Natural killer cell (primary cell): ENCODE results near the gene RNF43. TPM values are rescaled to one million over a fixed set of nuclear protein-coding genes. Genes with fewer than 3 reads are reported as not detected.

Experiments used
- ATAC-seq, 3 donors: fragments of 150-1000 bp in 2 of 3; fragments of 200-7000 bp in 1 of 3; cut with Tn5 transposase; 1 replicate in 1 of 3; 2 replicates in 2 of 3; pipeline ENCODE4 v1.10.0; 2021; ENCODE audit warnings: mild to moderate bottlenecking in 2 of 3, moderate library complexity in 2 of 3
- DNase-seq, 2 donors: peaks; one replicate each; pipeline versions ENCODE4 v3.0.0 to v3.0.0-alpha.2; 2013 to 2021; ENCODE audit warnings: mixed read lengths in 1 of 2
- H3K27ac ChIP-seq: one replicate; pipeline ENCODE4 v1.5.1; 2013; ENCODE audit warnings: mild to moderate bottlenecking, low read length
- H3K27me3 ChIP-seq: one replicate; pipeline ENCODE4 v1.6.1; 2013; ENCODE audit warnings: low read length; ENCODE audit not compliant: control insufficient read depth, insufficient read depth
- H3K36me3 ChIP-seq: one replicate; pipeline ENCODE4 v1.6.1; 2013; ENCODE audit warnings: low read length; ENCODE audit not compliant: control insufficient read depth, insufficient read depth
- H3K4me1 ChIP-seq: one replicate; pipeline ENCODE4 v1.6.1; 2013; ENCODE audit warnings: low read length; ENCODE audit not compliant: control insufficient read depth, insufficient read depth
- H3K4me3 ChIP-seq: one replicate; pipeline ENCODE4 v1.5.1; 2013; ENCODE audit warnings: low read length
- H3K9me3 ChIP-seq: one replicate; pipeline ENCODE4 v1.6.1; 2013; ENCODE audit warnings: low read length; ENCODE audit not compliant: control insufficient read depth, insufficient read depth
- H3K27ac Mint-ChIP-seq, 2 donors: one replicate each; pipeline ENCODE4 v1.8.0; 2022; ENCODE audit warnings: mild to moderate bottlenecking in 2 of 2, mixed read lengths in 2 of 2, moderate library complexity in 1 of 2
- H3K27me3 Mint-ChIP-seq, 2 donors: one replicate each; pipeline ENCODE4 v1.8.0; 2022; ENCODE audit warnings: low read depth in 2 of 2, mixed read lengths in 2 of 2
- H3K36me3 Mint-ChIP-seq: one replicate; pipeline ENCODE4 v1.8.0; 2022; ENCODE audit warnings: mixed read lengths
- H3K4me1 Mint-ChIP-seq, 2 donors: one replicate each; pipeline ENCODE4 v1.8.0; 2022; ENCODE audit warnings: mixed read lengths in 2 of 2
- H3K4me3 Mint-ChIP-seq: one replicate; pipeline ENCODE4 v1.8.0; 2022; ENCODE audit warnings: mild to moderate bottlenecking, moderate library complexity, mixed read lengths
- H3K9me3 Mint-ChIP-seq, 2 donors: one replicate each; pipeline ENCODE4 v1.8.0; 2022; ENCODE audit warnings: mixed read lengths in 2 of 2
- WGBS: methylation state at CpG from one replicate; pipeline ENCODE4 v1.1.7; 2013; ENCODE audit warnings: missing lambda C conversion rate; ENCODE audit not compliant: insufficient coverage; 5-methylcytosine and 5-hydroxymethylcytosine counted together
- intact Hi-C: fragments of 100-400 bp; cut with micrococcal nuclease; formaldehyde crosslinking; loops from one replicate; pipeline ENCODE4 v1.14.2; 2022
- total RNA-seq, 4 donors: library from RNA; stranded (reverse); fragments of 120-200 nt in 1 of 4; gene quantifications; one replicate each; pipeline versions ENCODE4 v1.2.3 to v1.2.4, GENCODE V29; 2013 to 2022
- TF ChIP-seq, protein P1 (sequence below): fragments of 200-600 bp; IDR thresholded peaks from one replicate; pipeline ENCODE4 v1.8.0; 2022; ENCODE audit warnings: antibody characterized with exemption

The RNF43 gene
- total RNA-seq, 3 donors from 2014 or later (not counting 1 experiment from before 2014, with no cell fraction given) = 0.95 to 1.1 (median 1.0) TPM

GRCh38 chr17:58409432-58409831, 7.9 kb downstream of the RNF43 start:
- H3K9me3 Mint-ChIP-seq = no peaks in the 10 kb centered on the region
- ATAC-seq = no peak
- H3K27ac ChIP-seq = no peak overlapping the region
- no peaks in the 10 kb centered on the region for H3K36me3 Mint-ChIP-seq
- no peaks in the 10 kb centered on the region for H3K36me3 ChIP-seq
- WGBS = 100% methylated on average over 5 of the region's 5 CpGs
- H3K4me1 ChIP-seq = no peaks in the 10 kb centered on the region
- no peak for DNase-seq
- no peaks in the 10 kb centered on the region for H3K9me3 ChIP-seq
- TF ChIP-seq, protein P1, sequence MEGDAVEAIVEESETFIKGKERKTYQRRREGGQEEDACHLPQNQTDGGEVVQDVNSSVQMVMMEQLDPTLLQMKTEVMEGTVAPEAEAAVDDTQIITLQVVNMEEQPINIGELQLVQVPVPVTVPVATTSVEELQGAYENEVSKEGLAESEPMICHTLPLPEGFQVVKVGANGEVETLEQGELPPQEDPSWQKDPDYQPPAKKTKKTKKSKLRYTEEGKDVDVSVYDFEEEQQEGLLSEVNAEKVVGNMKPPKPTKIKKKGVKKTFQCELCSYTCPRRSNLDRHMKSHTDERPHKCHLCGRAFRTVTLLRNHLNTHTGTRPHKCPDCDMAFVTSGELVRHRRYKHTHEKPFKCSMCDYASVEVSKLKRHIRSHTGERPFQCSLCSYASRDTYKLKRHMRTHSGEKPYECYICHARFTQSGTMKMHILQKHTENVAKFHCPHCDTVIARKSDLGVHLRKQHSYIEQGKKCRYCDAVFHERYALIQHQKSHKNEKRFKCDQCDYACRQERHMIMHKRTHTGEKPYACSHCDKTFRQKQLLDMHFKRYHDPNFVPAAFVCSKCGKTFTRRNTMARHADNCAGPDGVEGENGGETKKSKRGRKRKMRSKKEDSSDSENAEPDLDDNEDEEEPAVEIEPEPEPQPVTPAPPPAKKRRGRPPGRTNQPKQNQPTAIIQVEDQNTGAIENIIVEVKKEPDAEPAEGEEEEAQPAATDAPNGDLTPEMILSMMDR = no peak
- H3K27me3 ChIP-seq = no peaks in the 10 kb centered on the region
- no peak overlapping the region for H3K4me3 Mint-ChIP-seq
- no peak overlapping the region for H3K4me3 ChIP-seq
- intact Hi-C loops = no loop called here
- H3K4me1 Mint-ChIP-seq = no peaks in the 10 kb centered on the region
- no peak overlapping the region for H3K27ac Mint-ChIP-seq
- H3K27me3 Mint-ChIP-seq = no peaks in the 10 kb centered on the region

DNA sequence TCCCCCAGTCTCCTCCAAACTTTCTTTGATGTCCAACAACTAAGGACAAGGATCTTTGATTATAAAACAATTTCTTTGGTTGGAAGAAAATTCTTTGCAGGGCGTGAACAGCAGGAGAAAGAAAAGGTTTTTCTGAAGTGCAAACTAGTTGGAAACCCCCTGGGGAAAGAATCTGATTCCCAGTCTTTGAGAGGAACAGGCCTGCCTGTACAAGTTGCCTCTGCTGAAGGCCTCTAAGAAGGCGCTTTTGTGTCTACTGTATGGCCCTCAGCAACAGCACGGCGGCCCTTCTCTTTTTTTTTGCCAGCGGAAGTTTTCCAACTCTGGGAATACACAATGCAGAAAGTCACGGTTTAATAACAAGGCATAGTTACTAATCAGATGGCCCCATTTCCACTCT, 14.0 kb downstream of the RNF43 start:
- Histone ChIP-seq H3K27ac (no peak overlapping the region), H3K36me3 (no peaks in the 10 kb centered on the region), H3K4me3 (no peak overlapping the region), H3K27me3 (no peaks in the 10 kb centered on the region), H3K4me1 (no peaks in the 10 kb centered on the region), H3K9me3 (no peaks in the 10 kb centered on the region)
- TF ChIP-seq, protein P1 = no peak
- Mint-ChIP-seq H3K4me1 (no peaks in the 10 kb centered on the region), H3K4me3 (no peak overlapping the region), H3K36me3 (no peaks in the 10 kb centered on the region), H3K27ac (no peak overlapping the region), H3K27me3 (no peaks in the 10 kb centered on the region), H3K9me3 (no peaks in the 10 kb centered on the region)
- ATAC-seq (no peak), DNase-seq (no peak)
- 97% methylated on average over 6 of the region's 6 CpGs for WGBS
- intact Hi-C loops = no loop called here

DNA sequence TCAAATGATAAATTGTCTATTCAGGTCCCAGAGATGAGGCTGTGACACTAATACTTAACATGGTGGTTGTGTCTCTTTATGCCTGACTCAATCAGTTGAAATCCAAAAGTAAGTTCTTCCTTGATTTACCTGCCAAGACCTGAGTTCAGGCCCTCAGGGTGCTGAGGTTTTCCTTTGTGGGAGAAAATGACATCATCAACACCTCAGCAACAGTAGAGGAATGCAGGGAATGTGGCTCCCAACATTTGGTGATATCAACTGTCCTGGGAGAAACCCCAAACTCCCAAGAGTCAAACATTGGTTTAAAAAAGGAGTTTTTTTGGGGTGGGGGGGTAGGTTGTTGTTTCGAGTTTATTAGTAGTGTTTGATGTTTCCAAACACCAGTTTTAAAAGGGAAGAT, 14.7 kb downstream of the RNF43 start:
- H3K36me3 Mint-ChIP-seq = no peaks in the 10 kb centered on the region
- no peaks in the 10 kb centered on the region for H3K9me3 ChIP-seq
- no peaks in the 10 kb centered on the region for H3K4me1 Mint-ChIP-seq
- H3K4me3 ChIP-seq = no peak overlapping the region
- H3K9me3 Mint-ChIP-seq = no peaks in the 10 kb centered on the region
- no peak for DNase-seq
- H3K27me3 ChIP-seq = no peaks in the 10 kb centered on the region
- no peak overlapping the region for H3K27ac Mint-ChIP-seq
- H3K36me3 ChIP-seq = no peaks in the 10 kb centered on the region
- H3K4me3 Mint-ChIP-seq = no peak overlapping the region
- H3K27ac ChIP-seq = no peak overlapping the region
- H3K4me1 ChIP-seq = no peaks in the 10 kb centered on the region
- TF ChIP-seq, protein P1 = no peak
- no peaks in the 10 kb centered on the region for H3K27me3 Mint-ChIP-seq
- intact Hi-C loops = no loop called here
- no CpG with 5 or more reads among the region's 1 CpG for WGBS
- ATAC-seq = no peak

DNA sequence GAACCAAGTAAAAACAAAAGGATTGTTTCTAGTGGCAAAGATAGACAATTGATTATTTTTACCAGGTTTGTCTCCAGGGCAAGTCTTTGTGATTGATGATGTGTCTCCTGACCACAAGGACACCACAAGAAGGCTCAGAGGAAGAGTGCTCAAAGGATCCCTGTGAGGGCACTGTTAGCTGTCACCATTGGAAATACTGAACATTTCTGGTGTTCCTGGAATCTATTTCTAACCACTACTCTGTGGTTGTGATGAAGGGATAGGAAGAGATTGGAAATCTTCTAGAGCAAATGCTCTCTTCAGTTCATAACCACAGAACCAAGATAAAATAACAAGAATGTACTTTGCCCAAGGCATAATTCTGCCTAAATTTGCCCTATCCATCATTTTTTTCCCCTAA, 15.3 kb downstream of the RNF43 start:
- intact Hi-C loops = no loop called here
- no peaks in the 10 kb centered on the region for H3K27me3 Mint-ChIP-seq
- TF ChIP-seq, protein P1 = no peak

More for the DNA sequence above, 15.3 kb downstream of the RNF43 start:
- Mint-ChIP-seq H3K27ac (no peak overlapping the region), H3K4me3 (no peak overlapping the region), H3K36me3 (no peaks in the 10 kb centered on the region), H3K4me1 (no peaks in the 10 kb centered on the region), H3K9me3 (no peaks in the 10 kb centered on the region)
- H3K36me3 ChIP-seq = no peaks in the 10 kb centered on the region
- no peak overlapping the region for H3K27ac ChIP-seq
- DNase-seq (no peak), ATAC-seq (no peak)
- no peaks in the 10 kb centered on the region for H3K9me3 ChIP-seq
- no peaks in the 10 kb centered on the region for H3K27me3 ChIP-seq
- no peak overlapping the region for H3K4me3 ChIP-seq
- H3K4me1 ChIP-seq = no peaks in the 10 kb centered on the region
